Pancreas (tissue), 10 donors: ENCODE data around the gene OR6S1. TPM values are rescaled to one million over a fixed set of nuclear protein-coding genes. Genes with fewer than 3 reads are reported as not detected.

Experiments used
- ATAC-seq, 4 donors: fragments of 200-7000 bp; cut with Tn5 transposase; one replicate each; pipeline versions ENCODE4 v1.8.0 to v1.9.1; 2020; ENCODE audit warnings: mild to moderate bottlenecking in 4 of 4, moderate library complexity in 4 of 4
- DNase-seq, 6 donors: peaks; one replicate each; pipeline ENCODE4 v3.0.0-alpha.2; 2020
- FAIRE-seq: peaks from 2 replicates; lab custom pipeline; 2012; peaks lifted over from hg19 to GRCh38; lab: Jason Lieb, UNC
- H3K27ac ChIP-seq, 4 donors: fragments of 200-600 bp; sonication (generic); 1 replicate in 3 of 4; 2 replicates in 1 of 4; pipeline versions ENCODE4 v1.5.0 to v1.8.0; 2020
- H3K27me3 ChIP-seq, 4 donors: fragments of 200-600 bp; one replicate each; pipeline ENCODE4 v1.8.0; 2021
- H3K36me3 ChIP-seq, 3 donors: fragments of 200-600 bp; sonication (generic) in 1 of 3; one replicate each; pipeline versions ENCODE4 v1.5.0 to v1.8.0; 2020 to 2021
- H3K4me1 ChIP-seq, 3 donors: fragments of 200-600 bp; one replicate each; pipeline ENCODE4 v1.8.0; 2021
- H3K4me3 ChIP-seq, 4 donors: fragments of 200-600 bp; sonication (generic) in 2 of 4; one replicate each; pipeline versions ENCODE4 v1.5.0 to v1.8.0; 2020 to 2021
- H3K9me3 ChIP-seq, 4 donors: fragments of 200-600 bp; one replicate each; pipeline ENCODE4 v1.8.0; 2021
- WGBS, 2 donors: extraction: QIAGEN DNeasy Blood & Tissue Kit; methylation state at CpG; one replicate each; pipeline ENCODE4 v1.1.7; 2013; 5-methylcytosine and 5-hydroxymethylcytosine counted together
- intact Hi-C, 3 donors: fragments of 100-400 bp; cut with DNase I; formaldehyde crosslinking; loops; one replicate each; pipeline versions ENCODE4 v1.11.1 to v1.14.2; 2022
- polyA plus RNA-seq, 2 donors: library from polyadenylated mRNA; stranded (reverse); fragments of 200-250 nt; gene quantifications; one replicate each; pipeline ENCODE4 v1.2.3, GENCODE V29; 2013
- total RNA-seq, 6 donors: library from RNA; stranded (reverse); fragmentation: NEBNext Ultra II Directional in 4 of 6; extraction: Animal tissue kit (Norgen Biotek cat#: 25700) in 4 of 6; gene quantifications; one replicate each; pipeline versions ENCODE4 v1.2.1 to v1.2.4, GENCODE V29; 2021 to 2023
- TF ChIP-seq, protein P1 (sequence below), 4 donors: fragments of 200-600 bp; sonication (generic) in 3 of 4; IDR thresholded peaks; one replicate each; pipeline versions ENCODE4 v1.5.0 to v1.8.0; 2021; ENCODE audit warnings: antibody characterized with exemption in 4 of 4
- donor health status: healthy with polysubstance abuse.
- donor health status: DM: no; HTN: no; CAD: no; lungs with moderate emphysema.
- donor health status: DM: no; HTN: no; CAD: no.
- donor health status: control.
- donor health status: control.
- donor health status: Bipolar disorder and iron deficiency.
- donor health status: DM: yes; HTN: yes; CAD: no.
- donor health status: DM: no; HTN: no; CAD: no.
- donor health status: DM: no; HTN: no; CAD: no.
- donor health status: DM: yes; HTN: yes; CAD: no.

OR6S1 gene
- total and polyA plus RNA-seq, 8 donors, result not detected

DNA sequence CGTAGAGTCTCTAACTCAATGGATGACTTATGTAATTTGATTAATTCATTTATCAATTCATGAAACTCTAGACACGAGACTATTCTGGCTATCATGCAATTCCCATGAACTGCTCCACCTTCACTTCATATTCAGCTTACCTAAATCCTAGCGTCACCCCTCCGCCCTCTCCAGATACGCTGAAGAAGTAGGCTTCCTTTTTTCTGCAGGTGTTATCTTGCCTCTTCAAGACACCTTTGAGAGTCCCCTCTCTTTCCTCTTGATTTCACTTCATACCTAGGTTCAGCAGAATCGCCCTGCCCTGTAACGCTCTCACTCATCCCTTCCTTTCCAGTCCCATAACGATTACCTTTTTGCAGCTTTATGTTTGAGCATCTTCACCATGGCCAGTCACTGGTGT, 38.9 kb upstream of the OR6S1 start:
- intact Hi-C loops, result loop anchor here in 1 of 3 donors (10.0 kb wide), 1 partner anchor 66 kb away; no protein-coding TSS in a partner anchor
- no peak for DNase-seq
- no peak overlapping the region for H3K4me3 ChIP-seq
- no peak for FAIRE-seq
- no peak for ATAC-seq
- no peaks in the 10 kb centered on the region for H3K36me3 ChIP-seq
- no peaks in the 10 kb centered on the region for H3K27me3 ChIP-seq
- H3K4me1 ChIP-seq, result peaks cover 7 to 13% (median 10%) of the 10 kb centered on the region in 3 donors
- H3K9me3 ChIP-seq, result no peaks in the 10 kb centered on the region
- peak overlapping the region in 1 of 4 donors; percentile 99 for H3K27ac ChIP-seq
- WGBS, 2 donors, result 53 to 62% methylated on average over 8 of the region's 8 CpGs
- TF ChIP-seq, protein P1, sequence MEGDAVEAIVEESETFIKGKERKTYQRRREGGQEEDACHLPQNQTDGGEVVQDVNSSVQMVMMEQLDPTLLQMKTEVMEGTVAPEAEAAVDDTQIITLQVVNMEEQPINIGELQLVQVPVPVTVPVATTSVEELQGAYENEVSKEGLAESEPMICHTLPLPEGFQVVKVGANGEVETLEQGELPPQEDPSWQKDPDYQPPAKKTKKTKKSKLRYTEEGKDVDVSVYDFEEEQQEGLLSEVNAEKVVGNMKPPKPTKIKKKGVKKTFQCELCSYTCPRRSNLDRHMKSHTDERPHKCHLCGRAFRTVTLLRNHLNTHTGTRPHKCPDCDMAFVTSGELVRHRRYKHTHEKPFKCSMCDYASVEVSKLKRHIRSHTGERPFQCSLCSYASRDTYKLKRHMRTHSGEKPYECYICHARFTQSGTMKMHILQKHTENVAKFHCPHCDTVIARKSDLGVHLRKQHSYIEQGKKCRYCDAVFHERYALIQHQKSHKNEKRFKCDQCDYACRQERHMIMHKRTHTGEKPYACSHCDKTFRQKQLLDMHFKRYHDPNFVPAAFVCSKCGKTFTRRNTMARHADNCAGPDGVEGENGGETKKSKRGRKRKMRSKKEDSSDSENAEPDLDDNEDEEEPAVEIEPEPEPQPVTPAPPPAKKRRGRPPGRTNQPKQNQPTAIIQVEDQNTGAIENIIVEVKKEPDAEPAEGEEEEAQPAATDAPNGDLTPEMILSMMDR (IDR thresholded peaks at IDR 0.05), result no peak

DNA sequence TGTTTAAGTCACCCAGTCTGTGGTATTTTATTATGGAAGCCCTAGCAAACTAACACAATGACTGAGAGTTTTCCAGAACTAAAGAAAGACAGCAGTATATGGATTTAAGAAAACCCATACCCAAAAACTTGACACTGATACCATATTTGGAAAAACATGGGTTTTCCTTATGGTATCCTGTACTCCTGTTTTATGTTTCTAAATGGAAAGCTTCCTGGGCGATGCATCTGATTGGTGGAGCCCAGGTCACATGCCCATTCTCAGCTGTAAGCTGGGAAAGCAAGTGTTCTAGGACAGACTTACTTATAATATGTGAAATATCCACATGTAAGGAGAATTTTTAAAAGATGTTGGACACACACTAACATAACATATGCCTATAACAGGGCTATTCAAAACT, 38.4 kb upstream of the OR6S1 start:
- intact Hi-C loops, result loop anchor here in 1 of 3 donors (10.0 kb wide), 1 partner anchor 65 kb away; no protein-coding TSS in a partner anchor
- Histone ChIP-seq H3K4me1 (peaks cover 7 to 13% (median 10%) of the 10 kb centered on the region in 3 donors), H3K4me3 (no peak overlapping the region), H3K27ac (no peak overlapping the region), H3K27me3 (no peaks in the 10 kb centered on the region), H3K36me3 (no peaks in the 10 kb centered on the region), H3K9me3 (no peaks in the 10 kb centered on the region)
- ATAC-seq, result no peak
- TF ChIP-seq, protein P1 (IDR thresholded peaks at IDR 0.05), result no peak
- DNase-seq, result peak in 2 of 6 donors; percentile 58 to 60
- 90 to 94% methylated on average over 1 of the region's 1 CpG for WGBS, 2 donors
- FAIRE-seq, result no peak

DNA sequence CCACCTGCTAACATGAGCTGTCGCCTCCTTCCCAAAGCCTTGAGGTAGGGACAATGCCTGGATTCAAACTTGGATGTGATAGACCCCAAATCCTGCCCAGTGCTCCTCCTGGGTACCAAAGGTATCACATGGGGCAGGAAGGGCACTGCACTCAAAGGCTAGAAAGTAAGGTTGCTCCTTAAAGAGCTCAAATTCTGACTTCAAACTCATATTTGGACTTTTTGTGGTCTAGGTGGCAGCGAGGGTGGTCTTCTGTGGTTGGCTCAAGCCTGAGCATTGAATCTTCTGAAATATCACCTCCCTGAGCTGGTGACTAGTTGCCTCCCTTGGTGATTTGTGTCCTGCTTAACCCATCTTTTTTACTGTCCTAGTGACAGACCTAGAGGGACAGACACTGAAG, 34.6 kb upstream of the OR6S1 start:
- FAIRE-seq, result no peak
- TF ChIP-seq, protein P1 (IDR thresholded peaks at IDR 0.05), result no peak
- Histone ChIP-seq H3K4me3 (no peak overlapping the region), H3K36me3 (no peaks in the 10 kb centered on the region), H3K27me3 (no peaks in the 10 kb centered on the region), H3K27ac (no peak overlapping the region), H3K9me3 (no peaks in the 10 kb centered on the region), H3K4me1 (peaks cover 7% of the 10 kb centered on the region in 3 donors)
- WGBS, 2 donors, result 71 to 87% methylated on average over 2 of the region's 2 CpGs
- intact Hi-C loops, result no loop called here
- no peak for ATAC-seq
- DNase-seq, result no peak

DNA sequence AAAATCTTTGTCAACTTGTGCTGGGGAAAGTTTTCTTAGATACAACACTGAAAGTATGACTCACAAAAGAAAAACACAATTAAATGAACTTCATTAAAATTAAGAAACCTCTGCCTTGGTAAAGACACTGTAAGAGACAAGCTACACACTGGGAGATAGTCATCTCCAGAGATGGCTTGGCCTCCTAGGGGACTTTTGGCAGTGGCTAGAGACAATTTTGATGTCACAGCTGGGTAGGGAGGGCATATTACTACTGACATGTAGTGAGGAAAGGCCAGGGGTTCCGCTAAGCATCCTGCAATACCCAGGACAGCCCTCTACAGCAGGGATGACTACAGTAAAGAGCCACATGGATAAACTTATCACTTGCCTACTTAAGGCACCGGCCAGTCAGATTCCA, 34.2 kb upstream of the OR6S1 start:
- FAIRE-seq, result no peak
- no peak for ATAC-seq
- H3K4me1 ChIP-seq, result peaks cover 3 to 5% (median 3%) of the 10 kb centered on the region in 3 donors
- WGBS, 2 donors, result 70 to 86% methylated on average over 2 of the region's 2 CpGs
- intact Hi-C loops, result no loop called here
- H3K27ac ChIP-seq, result no peak overlapping the region
- no peaks in the 10 kb centered on the region for H3K9me3 ChIP-seq
- no peaks in the 10 kb centered on the region for H3K27me3 ChIP-seq
- H3K4me3 ChIP-seq, result no peak overlapping the region
- DNase-seq, result no peak
- TF ChIP-seq, protein P1 (IDR thresholded peaks at IDR 0.05), result no peak
- no peaks in the 10 kb centered on the region for H3K36me3 ChIP-seq

DNA sequence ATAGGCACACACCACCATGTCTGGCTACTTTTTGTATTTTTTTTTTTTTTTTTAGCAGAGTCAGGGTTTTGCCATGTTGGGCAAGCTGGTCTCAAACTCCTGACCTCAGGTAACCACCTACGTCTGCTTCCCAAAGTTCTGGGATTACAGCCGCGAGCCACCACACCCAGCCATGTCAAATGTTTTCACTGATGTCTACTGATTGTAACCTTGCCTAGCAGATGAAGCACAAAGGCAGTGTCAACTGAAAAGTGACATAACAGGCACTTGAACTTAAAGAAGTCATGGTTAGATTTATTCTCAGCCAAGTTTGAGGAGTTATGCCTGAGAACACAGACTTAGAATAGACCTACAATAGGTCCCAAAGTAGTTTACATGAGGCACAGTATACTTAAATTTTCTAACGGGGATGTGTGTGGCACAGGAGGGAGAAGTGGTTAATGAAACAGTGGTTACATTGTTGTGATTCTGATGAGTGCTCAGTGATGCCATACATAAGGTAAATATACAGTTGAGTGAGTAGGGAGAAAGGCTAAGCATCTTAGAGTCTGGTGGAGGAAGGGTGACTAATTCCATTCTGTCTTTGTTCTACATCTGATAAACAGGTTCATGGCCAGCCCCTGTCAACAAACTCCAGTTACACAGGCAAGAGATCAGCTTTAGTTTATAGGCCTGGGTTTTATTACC, 30.2 kb upstream of the OR6S1 start:
- H3K9me3 ChIP-seq, result no peaks in the 10 kb centered on the region
- H3K27ac ChIP-seq, result no peak overlapping the region
- DNase-seq (no peak), FAIRE-seq (no peak), ATAC-seq (no peak)
- TF ChIP-seq, protein P1 (IDR thresholded peaks at IDR 0.05), result no peak
- 70 to 71% methylated on average over 4 of the region's 4 CpGs for WGBS, 2 donors
- H3K4me1 ChIP-seq, result no peaks in the 10 kb centered on the region
- H3K36me3 ChIP-seq, result no peaks in the 10 kb centered on the region
- H3K27me3 ChIP-seq, result no peaks in the 10 kb centered on the region
- H3K4me3 ChIP-seq, result no peak overlapping the region
- intact Hi-C loops, result no loop called here
